Measurements from ENCODE around the gene SCGB3A1. TPM values are rescaled to one million over a fixed set of nuclear protein-coding genes. Genes with fewer than 3 reads are reported as not detected.

The SCGB3A1 gene, protein sequence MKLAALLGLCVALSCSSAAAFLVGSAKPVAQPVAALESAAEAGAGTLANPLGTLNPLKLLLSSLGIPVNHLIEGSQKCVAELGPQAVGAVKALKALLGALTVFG
- not detected for total RNA-seq

DNA sequence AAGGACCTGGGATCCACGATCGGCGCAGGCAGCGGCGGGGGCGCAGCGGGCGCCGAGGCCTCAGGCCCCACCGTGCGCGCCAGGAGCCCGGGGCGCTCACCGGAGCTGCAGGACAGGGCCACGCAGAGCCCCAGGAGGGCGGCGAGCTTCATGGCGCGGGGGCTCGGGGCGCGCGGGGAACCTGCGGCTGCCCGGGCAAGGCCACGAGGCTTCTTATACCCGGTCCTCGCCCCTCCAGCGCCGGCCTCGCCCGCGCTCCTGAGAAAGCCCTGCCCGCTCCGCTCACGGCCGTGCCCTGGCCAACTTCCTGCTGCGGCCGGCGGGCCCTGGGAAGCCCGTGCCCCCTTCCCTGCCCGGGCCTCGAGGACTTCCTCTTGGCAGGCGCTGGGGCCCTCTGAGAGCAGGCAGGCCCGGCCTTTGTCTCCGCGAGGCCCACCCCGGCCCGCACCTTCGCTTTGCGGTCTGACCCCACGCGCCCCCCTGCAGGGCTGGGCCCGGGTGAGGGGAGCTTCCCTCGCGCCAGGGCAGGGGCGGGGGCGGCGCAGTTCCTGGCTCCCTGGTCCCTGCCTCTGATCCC is at the start of gene SCGB3A1:
Gene SCGB3A1 (minus strand): TSS at position 189 of the 577 bp plus-strand sequence. CDS start 37 bp downstream, at position 152.
- CTCF ChIA-PET: no interaction called here
- Mint-ChIP-seq H3K27ac (no peak within 1 kb of the TSS), H3K36me3 (ENCODE audit: low read depth) (no peaks in the 10 kb centered on the region), H3K27me3 (peaks cover 35% of the 10 kb centered on the region), H3K4me1 (peaks cover 7% of the 10 kb centered on the region), H3K9me3 (no peaks in the 10 kb centered on the region), H3K4me3 (no peak within 1 kb of the TSS)
- POLR2A ChIA-PET: no interaction called here
- DNase-seq: peak; percentile 12

DNA sequence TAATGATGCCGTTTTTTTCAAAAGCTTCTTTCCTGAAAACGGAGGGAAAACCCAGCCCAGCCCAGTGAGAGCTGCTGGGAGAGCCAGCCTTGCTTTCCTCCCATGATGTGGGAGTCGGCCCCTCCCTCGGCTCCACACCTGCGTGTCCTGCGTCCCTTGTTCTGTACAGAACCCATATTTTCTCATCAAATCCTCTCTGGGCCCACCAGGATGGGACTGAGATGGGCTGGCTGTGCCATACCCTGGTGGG is 49.2 kb upstream of the SCGB3A1 start:
- no peaks in the 10 kb centered on the region for H3K9me3 Mint-ChIP-seq
- no peak for DNase-seq
- H3K27me3 Mint-ChIP-seq: no peaks in the 10 kb centered on the region
- no peak overlapping the region for H3K4me3 Mint-ChIP-seq
- ChIA-PET POLR2A (no interaction called here), CTCF (no interaction called here)
- H3K4me1 Mint-ChIP-seq: no peaks in the 10 kb centered on the region
- no peak overlapping the region for H3K27ac Mint-ChIP-seq
- H3K36me3 Mint-ChIP-seq (ENCODE audit: low read depth): no peaks in the 10 kb centered on the region

DNA sequence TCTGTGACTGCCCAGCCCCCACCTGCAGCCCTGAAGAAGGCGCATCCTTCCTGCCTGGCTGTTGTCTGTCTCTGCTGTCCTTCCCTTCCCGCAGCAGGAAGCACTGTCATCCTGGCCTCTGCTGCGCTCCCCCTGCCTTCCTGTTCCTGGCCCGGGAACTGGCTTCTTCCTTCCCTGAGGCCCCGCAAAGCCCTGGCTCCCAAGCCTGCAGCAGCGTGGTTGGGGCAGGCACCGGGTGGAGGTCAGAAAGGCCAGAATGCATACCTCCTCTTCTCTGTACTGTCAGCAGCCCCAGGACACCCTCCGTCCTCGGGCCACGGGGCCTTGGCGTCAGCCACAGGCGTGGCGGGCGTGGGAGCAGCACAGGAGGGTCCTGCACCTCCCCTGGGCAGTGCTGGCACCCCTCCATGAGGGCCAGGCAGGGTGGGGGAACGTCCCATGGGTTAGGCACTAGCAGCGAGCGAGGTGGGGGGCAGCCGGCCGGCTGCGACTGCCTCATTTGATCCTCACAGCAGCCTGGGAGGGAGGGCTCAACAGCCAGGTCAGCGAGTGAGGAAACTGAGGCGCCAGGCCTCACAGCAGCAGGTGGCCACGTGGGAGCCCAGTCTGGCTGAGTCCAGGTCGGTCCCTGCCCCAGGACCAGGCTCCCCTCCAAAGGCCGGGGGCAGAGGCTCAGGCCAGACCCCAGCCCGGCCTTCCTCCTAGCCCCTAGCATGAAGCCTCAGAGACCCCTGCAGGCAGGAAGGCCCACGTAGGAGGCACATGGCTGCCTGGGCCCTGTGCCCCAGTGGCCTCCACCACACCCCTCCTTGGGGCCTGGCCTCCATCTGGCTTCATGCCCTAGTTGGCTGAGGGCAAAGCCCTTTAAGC is 48.7 kb upstream of the SCGB3A1 start:
- ChIA-PET CTCF (no interaction called here), POLR2A (no interaction called here)
- Mint-ChIP-seq H3K36me3 (ENCODE audit: low read depth) (no peaks in the 10 kb centered on the region), H3K4me1 (no peaks in the 10 kb centered on the region), H3K4me3 (no peak overlapping the region), H3K9me3 (no peaks in the 10 kb centered on the region), H3K27me3 (no peaks in the 10 kb centered on the region), H3K27ac (no peak overlapping the region)
- no peak for DNase-seq

DNA sequence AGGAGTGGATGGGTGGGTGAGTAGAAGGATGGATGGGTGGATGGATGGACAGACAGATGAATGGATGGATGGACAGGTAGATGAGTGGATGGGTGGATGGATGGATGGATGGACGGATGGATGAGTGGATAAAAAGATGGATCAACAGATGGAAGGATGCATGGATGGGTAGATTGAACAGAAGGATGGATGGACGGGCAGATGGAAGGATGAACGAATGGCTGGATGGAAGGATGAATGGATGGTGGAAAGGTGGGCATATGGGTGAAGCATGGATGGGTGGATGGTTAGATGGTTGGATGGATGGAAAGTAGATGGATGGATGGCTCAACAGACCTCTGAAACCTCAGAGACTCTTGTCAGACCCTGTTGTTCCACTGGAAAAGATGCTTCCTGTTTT is 48.0 kb upstream of the SCGB3A1 start:
- ChIA-PET POLR2A (no interaction called here), CTCF (no interaction called here)
- Mint-ChIP-seq H3K27me3 (no peaks in the 10 kb centered on the region), H3K36me3 (ENCODE audit: low read depth) (no peaks in the 10 kb centered on the region), H3K4me3 (no peak overlapping the region), H3K4me1 (no peaks in the 10 kb centered on the region), H3K27ac (no peak overlapping the region), H3K9me3 (no peaks in the 10 kb centered on the region)
- DNase-seq: no peak

DNA sequence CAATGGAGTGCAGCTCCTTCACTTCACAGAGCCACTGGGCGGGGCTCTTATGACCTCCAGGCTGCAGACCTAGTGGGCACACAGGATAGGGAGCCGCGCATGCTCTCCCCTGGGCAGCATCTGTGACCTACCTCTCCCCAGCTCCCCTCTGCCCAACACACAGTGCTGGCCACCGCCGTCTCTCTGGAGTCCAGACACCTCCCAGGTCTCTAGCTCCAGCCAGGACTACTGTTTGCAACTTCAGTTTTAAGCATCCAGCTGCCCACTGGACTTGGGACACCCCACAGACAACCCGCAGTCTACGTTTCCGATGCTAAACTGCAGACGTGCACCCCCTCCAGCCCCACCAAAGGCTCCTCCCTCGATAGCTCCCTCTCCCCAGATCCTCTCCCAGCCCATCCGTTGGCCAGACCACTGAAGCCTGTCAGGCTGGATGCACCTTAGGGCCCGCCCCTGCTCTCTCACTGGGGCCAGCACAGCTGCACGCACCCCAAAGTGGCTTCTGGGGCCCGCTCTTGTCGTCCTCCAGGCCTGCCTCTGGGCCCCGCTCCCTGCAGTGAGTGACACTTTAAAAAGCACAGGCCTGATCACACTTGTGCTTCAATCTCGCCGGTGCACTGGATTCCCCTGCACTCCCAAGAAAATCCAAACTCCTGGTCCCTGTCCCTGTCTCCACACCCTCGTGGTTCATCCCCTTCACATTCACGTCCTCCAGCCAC is 46.8 kb upstream of the SCGB3A1 start:
- CTCF ChIA-PET: no interaction called here
- Mint-ChIP-seq H3K36me3 (ENCODE audit: low read depth) (no peaks in the 10 kb centered on the region), H3K4me3 (no peak overlapping the region), H3K27ac (no peak overlapping the region), H3K4me1 (no peaks in the 10 kb centered on the region), H3K27me3 (no peaks in the 10 kb centered on the region), H3K9me3 (no peaks in the 10 kb centered on the region)
- POLR2A ChIA-PET: no interaction called here
- no peak for DNase-seq

DNA sequence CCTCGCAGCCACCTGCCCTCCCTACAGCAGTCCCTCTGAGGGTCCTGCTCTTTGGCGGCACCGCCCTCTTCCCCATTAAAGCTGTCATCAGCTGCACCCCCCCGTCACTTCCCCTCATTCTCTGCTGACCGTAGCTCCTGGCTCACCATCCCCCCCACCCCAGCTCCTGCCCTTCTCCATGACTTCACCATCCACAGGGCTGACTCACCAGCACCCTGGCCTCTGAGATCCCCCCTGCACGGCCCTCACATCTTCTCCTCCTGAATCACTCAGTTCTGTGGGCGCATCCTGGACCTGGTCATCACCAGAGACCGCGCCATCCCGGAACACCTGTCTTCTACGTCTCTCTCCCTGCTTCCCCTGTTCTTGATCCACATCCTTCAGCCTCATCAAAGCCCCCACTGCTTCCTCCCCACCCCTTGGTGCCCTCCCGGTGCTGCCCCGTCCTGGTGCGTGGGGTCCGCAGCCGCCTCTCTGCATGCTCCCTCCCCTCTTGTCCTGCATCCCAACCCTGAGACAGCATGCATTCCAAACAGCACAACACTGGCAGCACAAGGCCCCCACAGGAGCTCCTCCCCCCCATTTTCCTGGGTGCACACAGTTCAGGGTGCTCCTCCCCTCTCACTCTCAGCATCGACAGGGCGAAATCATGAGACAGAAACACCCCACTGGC is 45.2 kb upstream of the SCGB3A1 start:
- Mint-ChIP-seq H3K36me3 (ENCODE audit: low read depth) (no peaks in the 10 kb centered on the region), H3K27me3 (no peaks in the 10 kb centered on the region), H3K4me1 (no peaks in the 10 kb centered on the region), H3K9me3 (no peaks in the 10 kb centered on the region), H3K4me3 (no peak overlapping the region), H3K27ac (no peak overlapping the region)
- ChIA-PET POLR2A (interaction anchor here (0.6 kb wide), 1 partner anchor 370 kb away, joined by 3 read pairs; no protein-coding TSS in a partner anchor), CTCF (no interaction called here)
- DNase-seq: no peak

DNA sequence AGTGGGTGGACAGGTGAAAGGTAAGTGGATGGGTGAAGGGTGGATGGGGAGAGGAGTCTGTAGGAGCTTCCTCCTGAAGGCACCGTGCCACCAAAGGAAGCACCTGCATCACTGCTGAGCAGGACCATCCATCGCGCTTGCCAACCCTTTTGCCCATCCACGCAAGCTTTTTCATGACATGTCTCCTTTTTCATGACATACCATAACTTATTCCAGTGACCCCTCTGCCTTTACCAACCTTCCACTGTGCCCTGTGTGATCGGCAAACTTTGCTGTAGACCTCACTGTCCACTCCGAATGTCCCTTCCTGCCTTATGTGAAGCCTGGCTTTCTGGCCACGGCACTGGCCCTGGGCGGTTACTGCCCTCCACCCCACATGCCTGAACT is 44.7 kb upstream of the SCGB3A1 start:
- H3K27ac Mint-ChIP-seq: no peak overlapping the region
- no peaks in the 10 kb centered on the region for H3K27me3 Mint-ChIP-seq
- no peaks in the 10 kb centered on the region for H3K36me3 Mint-ChIP-seq (ENCODE audit: low read depth)
- POLR2A ChIA-PET: no interaction called here
- DNase-seq: no peak
- no peak overlapping the region for H3K4me3 Mint-ChIP-seq
- H3K4me1 Mint-ChIP-seq: no peaks in the 10 kb centered on the region
- CTCF ChIA-PET: no interaction called here
- no peaks in the 10 kb centered on the region for H3K9me3 Mint-ChIP-seq

DNA sequence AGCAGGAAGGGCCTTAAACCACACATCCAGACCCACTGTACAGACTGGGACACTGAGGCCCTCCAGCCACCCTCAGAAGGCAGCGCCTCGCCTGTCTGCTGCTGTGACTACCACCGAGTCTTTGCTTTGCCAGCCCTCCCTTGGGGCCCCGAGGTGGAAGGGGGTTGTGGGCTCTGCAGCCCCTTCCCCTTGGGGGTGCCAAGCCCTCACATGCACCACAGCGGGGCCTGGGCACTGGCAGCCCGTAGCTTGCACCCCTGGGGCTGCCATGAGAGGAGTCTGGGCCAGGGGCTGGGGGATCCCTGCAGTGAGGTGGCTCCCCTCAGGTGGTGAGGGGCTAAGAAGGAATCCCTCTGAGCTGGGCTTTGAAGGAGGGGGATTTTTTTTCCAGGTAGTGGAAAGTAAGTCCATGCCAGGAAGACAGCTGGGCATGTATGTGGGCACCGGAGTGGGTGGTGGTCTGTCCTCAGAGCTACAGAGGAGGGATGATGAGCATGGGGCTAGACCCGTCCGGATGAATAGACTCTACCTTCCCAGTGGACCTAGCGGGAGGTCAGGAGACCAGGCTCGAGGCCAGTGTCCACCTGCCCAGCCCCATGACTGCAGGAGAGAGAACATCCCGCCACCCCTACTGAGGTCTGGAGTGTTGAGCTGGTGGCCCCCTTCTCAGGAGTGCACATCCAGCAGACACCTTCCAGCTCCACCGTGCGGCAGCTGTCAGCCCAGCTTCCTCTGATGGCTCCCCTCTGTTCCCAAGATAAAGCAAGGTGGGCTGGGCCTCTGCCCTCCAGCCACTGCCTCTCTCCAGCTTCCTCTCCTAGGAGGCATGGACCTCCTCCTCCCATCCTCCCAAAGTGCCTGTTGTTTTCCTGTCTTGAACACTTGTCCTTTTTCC is 42.2 kb upstream of the SCGB3A1 start:
- Mint-ChIP-seq H3K27me3 (no peaks in the 10 kb centered on the region), H3K36me3 (ENCODE audit: low read depth) (no peaks in the 10 kb centered on the region), H3K4me3 (no peak overlapping the region), H3K4me1 (no peaks in the 10 kb centered on the region), H3K27ac (no peak overlapping the region), H3K9me3 (no peaks in the 10 kb centered on the region)
- no peak for DNase-seq
- ChIA-PET POLR2A (no interaction called here), CTCF (no interaction called here)

DNA sequence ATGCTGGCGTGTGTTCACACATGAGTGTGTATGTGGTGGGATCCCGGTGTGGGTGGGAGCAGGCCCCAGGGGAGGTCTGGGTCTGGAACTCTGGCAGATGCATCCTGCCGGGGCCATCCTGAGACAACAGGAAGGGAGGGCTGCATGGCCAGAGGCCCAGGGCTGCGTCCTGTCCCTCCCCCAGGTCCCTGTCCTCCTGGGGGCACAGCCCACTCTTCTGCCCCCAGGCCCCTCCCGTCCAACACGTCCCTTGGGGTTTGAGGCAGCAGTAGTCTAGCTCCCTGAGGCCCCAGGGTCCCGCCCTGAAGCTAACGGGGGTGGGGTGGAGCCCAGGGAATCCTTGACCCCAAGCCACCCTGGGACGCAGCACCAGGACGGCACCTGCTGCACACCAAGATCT is 41.5 kb upstream of the SCGB3A1 start:
- no peak for DNase-seq
- no peak overlapping the region for H3K4me3 Mint-ChIP-seq
- H3K9me3 Mint-ChIP-seq: no peaks in the 10 kb centered on the region
- H3K4me1 Mint-ChIP-seq: no peaks in the 10 kb centered on the region
- no peaks in the 10 kb centered on the region for H3K27me3 Mint-ChIP-seq
- no peaks in the 10 kb centered on the region for H3K36me3 Mint-ChIP-seq (ENCODE audit: low read depth)
- H3K27ac Mint-ChIP-seq: no peak overlapping the region
- POLR2A ChIA-PET: no interaction called here
- CTCF ChIA-PET: no interaction called here

DNA sequence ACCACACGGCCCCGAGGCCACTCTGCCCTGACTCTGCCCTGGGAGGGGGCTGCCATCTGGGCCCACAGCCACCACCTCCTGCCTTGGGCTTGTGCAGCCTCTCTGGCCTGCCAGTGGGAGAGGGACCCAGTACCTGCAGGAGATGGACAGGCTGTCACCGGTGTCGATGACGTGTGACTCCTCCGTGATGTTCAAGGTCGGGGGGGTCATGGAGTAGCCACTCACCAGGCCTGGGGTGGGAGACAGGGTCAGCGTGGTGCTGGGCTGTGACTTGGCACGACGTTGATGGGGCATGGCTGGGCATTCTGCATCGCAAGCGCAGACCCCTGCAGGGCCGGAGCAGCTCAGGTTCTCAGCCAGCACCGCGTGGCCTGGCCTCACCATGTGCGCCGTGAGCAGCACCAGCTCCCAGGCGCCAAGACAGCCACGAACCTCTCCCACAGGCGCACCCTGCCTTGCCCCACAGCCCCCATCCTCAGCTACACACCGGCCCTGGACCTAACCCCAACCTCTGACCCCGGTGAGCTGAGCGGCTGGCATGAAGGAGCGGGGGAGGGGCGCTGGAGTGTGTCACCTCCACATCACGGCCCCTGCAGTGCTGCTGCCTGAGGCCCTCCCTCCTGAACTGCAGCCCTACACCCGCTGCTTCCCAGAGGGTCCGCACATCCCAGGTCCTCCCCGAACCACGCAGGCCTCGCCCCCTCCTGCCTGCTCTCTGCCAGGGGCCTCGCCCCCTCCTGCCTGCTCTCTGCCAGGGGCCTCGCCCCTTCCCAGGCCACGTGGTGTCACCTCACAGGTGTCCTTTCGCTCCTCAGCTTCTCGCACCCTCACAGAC is 40.5 kb upstream of the SCGB3A1 start:
- DNase-seq: no peak
- ChIA-PET CTCF (no interaction called here), POLR2A (no interaction called here)
- no peaks in the 10 kb centered on the region for H3K27me3 Mint-ChIP-seq
- H3K4me1 Mint-ChIP-seq: no peaks in the 10 kb centered on the region
- H3K27ac Mint-ChIP-seq: no peak overlapping the region
- no peaks in the 10 kb centered on the region for H3K9me3 Mint-ChIP-seq
- H3K36me3 Mint-ChIP-seq (ENCODE audit: low read depth): no peaks in the 10 kb centered on the region
- H3K4me3 Mint-ChIP-seq: no peak overlapping the region

DNA sequence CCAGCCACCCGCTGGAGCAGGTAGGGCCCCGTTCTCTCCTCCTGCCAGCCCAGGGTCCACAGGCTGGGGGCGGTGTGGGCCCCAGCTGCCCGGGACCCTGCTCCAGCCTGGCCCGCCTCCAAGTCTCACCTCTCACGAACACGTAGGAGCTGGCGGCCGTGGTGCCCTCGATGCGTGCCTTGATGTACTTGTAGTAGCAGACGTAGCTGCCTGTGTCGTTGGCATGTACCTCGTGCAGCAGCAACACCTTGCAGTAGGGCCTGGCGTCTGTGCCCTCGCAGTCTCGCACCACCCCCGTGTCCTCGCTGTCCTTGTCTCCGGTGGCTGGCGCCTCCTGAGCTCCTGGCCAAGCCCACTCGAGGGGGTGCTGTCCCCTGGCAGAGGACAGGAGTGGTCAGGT is 39.1 kb upstream of the SCGB3A1 start:
- ChIA-PET POLR2A (no interaction called here), CTCF (no interaction called here)
- no peaks in the 10 kb centered on the region for H3K36me3 Mint-ChIP-seq (ENCODE audit: low read depth)
- H3K27ac Mint-ChIP-seq: no peak overlapping the region
- no peaks in the 10 kb centered on the region for H3K9me3 Mint-ChIP-seq
- no peaks in the 10 kb centered on the region for H3K4me1 Mint-ChIP-seq
- H3K27me3 Mint-ChIP-seq: no peaks in the 10 kb centered on the region
- H3K4me3 Mint-ChIP-seq: no peak overlapping the region
- no peak for DNase-seq

DNA sequence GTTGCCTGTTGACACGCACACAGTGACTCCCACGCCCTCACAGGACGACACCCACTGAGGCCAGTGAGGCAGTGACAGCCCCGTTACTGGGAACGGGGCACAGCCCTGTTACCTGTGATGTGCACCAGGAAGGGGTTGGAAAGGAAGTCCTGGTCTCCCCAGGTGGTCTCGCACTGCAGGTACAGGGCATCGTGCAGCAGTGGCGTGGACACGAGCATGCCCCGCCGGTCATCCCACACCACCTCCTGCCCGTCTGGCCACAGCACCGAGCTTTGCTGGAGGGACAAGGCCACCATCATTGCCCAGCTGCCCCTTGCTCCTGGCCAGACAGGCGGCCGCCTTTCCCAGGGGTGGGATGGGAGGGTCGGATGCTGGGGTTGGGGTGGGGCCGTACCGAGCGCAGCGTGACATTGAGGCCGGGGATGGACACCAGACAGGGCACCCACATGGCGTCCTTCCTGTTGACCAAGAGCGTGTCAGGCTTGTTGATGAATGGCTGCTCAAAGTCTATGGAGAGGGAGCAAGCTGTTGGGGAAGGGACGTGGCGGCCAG is 38.6 kb upstream of the SCGB3A1 start:
- Mint-ChIP-seq H3K4me1 (no peaks in the 10 kb centered on the region), H3K4me3 (no peak overlapping the region), H3K9me3 (no peaks in the 10 kb centered on the region)

More for the DNA sequence above, 38.6 kb upstream of the SCGB3A1 start:
- Mint-ChIP-seq H3K27ac (no peak overlapping the region), H3K27me3 (no peaks in the 10 kb centered on the region), H3K36me3 (ENCODE audit: low read depth) (no peaks in the 10 kb centered on the region)
- no peak for DNase-seq
- ChIA-PET POLR2A (no interaction called here), CTCF (no interaction called here)
